HUDEP-2 (cell line): ENCODE measurements around the gene TKT.

ENCODE experiments used
- DNase-seq, 76 experiments: peaks; one replicate each; lab custom pipeline; 2025; ENCODE audit not compliant: unreplicated experiment in 76 of 76; lab: John Stamatoyannopoulos, UW

TKT gene

DNA sequence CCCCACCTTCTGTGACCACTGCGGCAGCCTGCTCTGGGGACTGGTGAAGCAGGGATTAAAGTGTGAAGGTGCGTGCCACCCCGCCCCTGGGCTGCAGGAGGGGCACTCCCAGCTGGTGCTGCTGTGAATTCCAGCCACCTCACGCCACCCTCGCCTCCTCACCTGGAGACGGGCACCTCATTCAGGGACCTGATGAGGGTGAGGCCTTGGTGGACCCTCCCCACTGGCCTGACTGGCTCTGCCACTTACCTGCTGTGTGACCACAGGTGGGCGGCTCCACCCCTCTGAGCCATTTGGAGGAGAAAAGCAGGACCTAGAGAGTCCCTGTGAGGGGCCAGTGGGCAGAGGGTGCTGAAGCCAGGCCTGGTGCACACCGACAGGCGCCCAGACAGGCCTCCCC lies 72.3 kb downstream of the TKT start:
- DNase-seq: no peak

DNA sequence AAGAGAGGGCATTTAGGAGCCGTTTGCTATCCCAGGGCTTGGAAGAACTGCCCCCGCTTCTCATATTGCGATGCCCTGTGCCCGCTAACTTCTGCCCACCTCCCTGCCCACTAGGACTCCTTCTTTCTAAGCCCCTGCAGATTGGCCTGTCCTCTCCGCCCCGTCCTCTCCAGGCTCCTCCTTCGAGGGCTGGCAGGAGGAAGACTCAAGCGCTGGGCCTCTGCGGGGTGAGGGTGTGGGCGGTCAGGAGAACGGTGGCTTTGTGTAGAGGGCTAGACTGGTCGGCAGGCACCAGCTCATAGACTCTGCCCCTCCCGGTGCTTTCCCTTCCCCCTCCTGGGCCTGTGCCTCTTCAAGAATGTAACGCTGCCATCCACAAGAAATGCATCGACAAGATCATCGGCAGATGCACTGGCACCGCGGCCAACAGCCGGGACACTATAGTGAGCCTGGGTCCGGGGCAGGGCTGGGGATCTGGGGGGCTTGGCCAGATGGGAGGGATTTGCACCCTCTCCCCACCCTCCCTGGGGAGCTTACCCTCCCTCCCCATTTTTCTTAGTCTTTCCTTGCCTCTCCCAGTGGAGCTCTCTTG lies 73.0 kb downstream of the TKT start:
- no peak for DNase-seq

- no peak for DNase-seq
Observed at GRCh38 chr3:53181528-53181927, 74.3 kb downstream of the TKT start.

DNA sequence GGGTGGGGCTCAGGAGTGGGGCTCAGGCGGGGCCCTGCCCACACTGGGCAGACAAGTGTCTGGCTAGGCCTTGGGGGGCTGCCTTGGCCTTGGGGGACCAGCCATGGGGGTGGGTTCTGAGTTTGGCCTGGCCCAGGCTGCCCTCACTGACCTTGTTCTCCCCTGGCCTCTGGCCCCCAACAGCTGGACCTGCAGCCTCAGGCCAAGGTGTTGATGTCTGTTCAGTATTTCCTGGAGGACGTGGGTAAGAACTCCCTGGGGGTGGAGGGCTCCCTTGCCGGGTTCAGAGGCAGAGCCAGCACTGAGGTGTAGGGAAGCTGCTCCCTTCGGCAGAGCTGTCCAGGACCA lies 74.8 kb downstream of the TKT start:
- DNase-seq: no peak

- no peak for DNase-seq
Observed at GRCh38 chr3:53180305-53181023, 75.4 kb downstream of the TKT start.

GRCh38 chr3:53179580-53179979 lies 76.2 kb downstream of the TKT start:
- no peak for DNase-seq

GRCh38 chr3:53178246-53178645 lies 77.6 kb downstream of the TKT start:
- no peak for DNase-seq

DNA sequence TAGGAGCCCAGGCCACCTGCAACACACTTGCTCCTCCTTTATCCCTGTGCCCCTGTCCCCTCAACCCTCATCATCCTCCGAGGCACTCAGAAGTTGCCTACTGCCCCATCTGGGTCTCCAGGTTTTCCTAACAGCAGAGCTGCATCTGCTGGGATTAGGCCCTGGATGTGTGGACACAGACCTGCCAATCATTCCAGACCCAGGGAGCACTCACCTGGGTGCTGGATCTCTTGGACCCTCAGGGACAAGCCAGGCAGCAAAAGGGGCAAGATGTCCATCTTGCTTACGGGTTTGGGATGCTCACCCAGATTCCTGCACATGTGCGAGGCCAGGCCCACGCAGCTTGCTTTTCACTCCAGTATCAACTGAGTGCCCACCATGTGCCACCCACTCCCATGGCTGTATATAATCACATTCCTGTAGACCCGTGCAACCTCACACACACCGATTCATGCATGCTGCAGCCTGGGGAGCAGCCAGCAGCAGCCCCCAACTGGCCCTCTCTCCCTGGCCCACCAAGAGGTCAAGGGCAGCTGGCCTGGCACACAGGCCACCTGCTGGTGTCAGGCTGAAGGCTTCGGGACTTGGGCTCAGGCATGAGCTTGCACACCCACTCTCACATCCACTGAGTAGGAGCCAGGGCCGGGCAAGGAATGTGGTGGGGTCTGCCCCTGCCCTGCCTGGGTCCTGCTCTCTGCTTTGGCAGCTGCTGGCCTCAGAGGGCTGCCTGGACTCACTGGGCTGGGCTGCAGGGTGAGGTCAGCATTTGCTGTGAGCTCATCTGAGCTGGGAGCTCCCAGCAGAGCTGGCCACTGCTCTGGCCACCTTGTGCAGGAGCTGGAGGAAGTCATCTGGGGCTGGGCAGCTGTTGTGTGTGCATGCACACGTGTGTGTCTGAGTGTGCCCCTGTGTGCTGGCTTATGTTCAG lies 79.9 kb downstream of the TKT start:
- no peak for DNase-seq
